ENCODE measurements around the gene DGCR6.
"Not testable (repeated sequence)": the region's sequence is repeated elsewhere in the genome, so short reads cannot be mapped to it uniquely, and the experiment has no call there.

Gene DGCR6

DNA sequence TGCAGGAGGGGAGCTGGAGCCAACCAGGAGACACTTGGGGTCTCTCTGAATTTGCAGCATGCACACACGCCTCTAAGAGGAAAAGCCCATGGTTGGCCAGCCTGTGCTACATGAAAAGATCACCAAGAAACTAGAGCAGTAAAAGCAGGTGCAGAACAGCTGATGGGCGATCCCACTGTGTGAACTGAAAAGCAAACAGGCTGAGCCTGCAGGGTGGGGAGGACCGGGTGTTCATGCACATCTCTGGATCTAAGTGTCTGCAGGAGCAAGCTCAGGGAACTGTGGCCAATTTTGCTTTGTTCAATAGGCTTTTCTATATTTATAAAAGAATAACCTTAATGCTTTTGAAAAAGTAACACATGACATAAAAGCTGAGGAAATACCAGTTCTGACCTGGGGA lies 11.7 kb downstream of the DGCR6 start:
- H3K27me3 Mint-ChIP-seq, ATAC-seq, DNase-seq, H3K4me3 Mint-ChIP-seq, H3K9me3 Mint-ChIP-seq, H3K27ac Mint-ChIP-seq, H3K4me1 Mint-ChIP-seq: not testable (repeated sequence)

DNA sequence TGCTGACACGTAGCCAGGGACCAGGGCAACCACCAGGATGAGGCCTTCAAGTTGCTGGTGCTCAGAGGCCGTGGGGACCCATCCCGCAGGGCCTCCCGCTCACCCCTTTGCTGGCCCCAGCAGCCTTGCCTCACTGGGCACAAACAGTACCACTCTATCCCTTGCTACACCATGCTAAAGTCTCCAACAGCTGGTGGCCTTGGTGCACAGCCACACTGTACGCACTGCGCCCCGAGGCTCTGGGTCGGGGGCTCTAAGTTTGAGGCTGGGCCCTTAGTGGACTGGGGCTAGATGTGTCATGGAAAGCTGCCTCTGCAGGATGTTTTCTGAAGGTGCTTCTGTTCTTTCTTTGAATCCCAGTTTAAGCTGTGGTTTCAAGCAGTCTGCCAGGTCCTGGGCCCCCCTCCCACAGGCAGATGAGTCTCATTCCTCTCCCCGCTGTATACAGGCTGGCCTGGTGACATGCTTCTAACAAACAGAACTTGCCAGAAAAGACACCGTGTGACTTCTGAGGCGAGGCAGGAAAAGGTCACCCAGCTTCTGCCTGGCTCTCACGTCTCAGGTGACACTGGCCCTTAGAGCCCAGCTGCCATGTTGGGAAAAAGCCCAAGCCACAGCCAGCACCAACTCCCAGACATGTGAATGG lies 14.3 kb downstream of the DGCR6 start:
- H3K4me3 Mint-ChIP-seq, H3K4me1 Mint-ChIP-seq, ATAC-seq, H3K27me3 Mint-ChIP-seq, DNase-seq, H3K9me3 Mint-ChIP-seq, H3K27ac Mint-ChIP-seq: not testable (repeated sequence)

DNA sequence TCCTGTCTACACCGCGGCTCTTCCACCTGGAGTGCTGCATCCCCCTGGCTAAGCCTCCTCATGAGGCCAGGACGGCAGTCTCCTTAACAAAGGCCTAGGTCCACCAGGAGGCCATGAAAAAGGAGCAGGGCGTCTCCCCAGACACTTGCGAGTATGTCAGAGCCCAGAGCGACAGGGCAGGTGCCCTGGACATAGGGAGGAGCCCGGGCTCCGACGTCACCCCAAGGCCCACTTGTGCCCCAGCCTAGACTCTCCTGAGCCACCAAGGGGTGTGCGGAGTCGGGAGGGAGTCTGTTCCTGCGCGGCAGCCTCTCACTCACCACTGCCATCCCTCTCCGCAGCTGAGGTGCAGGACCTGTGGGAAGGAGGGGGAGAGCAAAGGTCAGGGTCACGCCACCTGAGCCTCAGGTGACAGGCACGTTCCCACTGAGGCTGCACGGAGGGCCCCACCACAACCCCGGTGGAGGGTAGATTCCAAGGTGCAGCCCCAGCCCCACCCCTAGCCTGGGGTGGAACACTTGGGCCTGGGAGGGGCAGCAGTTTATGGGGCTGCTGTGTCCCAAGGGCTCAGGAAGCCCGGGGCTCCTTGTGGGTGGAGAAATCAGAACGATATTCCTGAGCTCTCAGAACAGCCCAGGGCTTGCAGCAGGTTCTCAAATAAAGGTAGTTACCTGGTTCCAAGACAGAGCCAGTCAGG lies 19.4 kb downstream of the DGCR6 start:
- Mint-ChIP-seq H3K27me3 (no peaks in the 10 kb centered on the region), H3K4me1 (no peaks in the 10 kb centered on the region), H3K27ac (no peak overlapping the region), H3K9me3 (no peaks in the 10 kb centered on the region), H3K4me3 (no peak overlapping the region)
- ATAC-seq, result no peak
- no peak for DNase-seq

DNA sequence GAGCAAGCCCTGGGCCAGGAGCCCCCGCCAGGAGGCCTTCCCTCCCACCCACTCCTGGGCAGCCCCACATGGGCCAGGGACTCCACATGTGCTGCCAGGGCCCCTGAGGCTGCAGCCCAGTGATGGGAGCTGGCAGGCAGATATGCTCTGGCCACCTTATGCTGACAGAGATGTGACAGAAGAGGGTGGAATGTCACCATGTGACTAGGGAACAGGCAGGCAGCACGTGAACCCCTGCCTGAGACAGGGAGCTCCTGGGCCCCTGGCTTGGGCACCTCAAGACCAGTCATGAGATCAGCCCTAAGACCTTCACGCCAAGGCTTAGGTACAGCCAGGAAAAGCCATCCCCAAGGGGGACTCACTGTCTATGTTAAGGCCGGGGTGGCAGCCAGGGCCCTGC lies 20.9 kb downstream of the DGCR6 start:
- DNase-seq (no peak), ATAC-seq (no peak)
- no peaks in the 10 kb centered on the region for H3K27me3 Mint-ChIP-seq
- H3K27ac Mint-ChIP-seq, result no peak overlapping the region
- no peak overlapping the region for H3K4me3 Mint-ChIP-seq
- H3K4me1 Mint-ChIP-seq, result no peaks in the 10 kb centered on the region
- no peaks in the 10 kb centered on the region for H3K9me3 Mint-ChIP-seq

DNA sequence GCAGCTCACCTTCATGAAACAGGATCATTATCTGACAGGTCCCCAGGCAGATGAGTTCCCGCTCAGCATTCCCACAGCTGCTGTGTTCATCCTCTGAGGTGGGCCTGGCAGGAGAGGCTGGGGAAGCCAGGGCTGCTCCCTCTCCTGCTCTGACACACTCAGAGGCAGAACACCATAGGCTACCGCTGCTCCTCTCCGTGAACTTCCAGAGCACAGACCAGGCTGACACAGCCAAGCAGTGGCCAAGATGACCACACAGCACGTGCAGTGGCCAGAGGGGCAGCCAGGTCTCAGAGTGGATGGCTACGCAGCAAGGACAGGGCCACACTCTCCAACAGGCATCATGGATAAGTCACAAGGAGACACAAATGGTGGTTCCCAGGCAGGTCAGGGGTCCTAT lies 21.5 kb downstream of the DGCR6 start:
- Mint-ChIP-seq H3K4me3 (no peak overlapping the region), H3K27ac (no peak overlapping the region), H3K27me3 (no peaks in the 10 kb centered on the region), H3K4me1 (no peaks in the 10 kb centered on the region), H3K9me3 (no peaks in the 10 kb centered on the region)
- no peak for DNase-seq
- no peak for ATAC-seq

DNA sequence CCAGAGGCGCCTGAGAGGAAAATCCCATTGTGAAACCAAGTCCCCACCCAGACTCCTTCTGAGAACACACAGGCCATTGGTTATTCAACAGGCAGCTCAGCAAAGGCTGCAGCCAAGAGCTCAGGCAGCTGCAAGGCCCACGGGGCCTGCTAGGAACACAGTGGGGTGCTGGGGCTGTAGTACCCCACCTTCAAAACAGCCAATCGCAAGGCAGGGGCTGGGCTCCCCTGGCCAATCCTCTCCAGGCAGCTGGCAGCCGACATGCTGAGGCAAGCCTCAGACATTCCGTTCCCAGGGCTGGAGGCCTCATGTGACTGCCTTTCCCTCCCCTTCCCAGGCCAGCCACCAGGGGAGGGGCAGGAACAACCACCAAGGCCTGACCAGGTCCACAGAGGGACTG lies 23.3 kb downstream of the DGCR6 start:
- DNase-seq, result no peak
- Mint-ChIP-seq H3K27ac (no peak overlapping the region), H3K27me3 (no peaks in the 10 kb centered on the region), H3K4me1 (no peaks in the 10 kb centered on the region), H3K4me3 (no peak overlapping the region), H3K9me3 (no peaks in the 10 kb centered on the region)
- no peak for ATAC-seq

DNA sequence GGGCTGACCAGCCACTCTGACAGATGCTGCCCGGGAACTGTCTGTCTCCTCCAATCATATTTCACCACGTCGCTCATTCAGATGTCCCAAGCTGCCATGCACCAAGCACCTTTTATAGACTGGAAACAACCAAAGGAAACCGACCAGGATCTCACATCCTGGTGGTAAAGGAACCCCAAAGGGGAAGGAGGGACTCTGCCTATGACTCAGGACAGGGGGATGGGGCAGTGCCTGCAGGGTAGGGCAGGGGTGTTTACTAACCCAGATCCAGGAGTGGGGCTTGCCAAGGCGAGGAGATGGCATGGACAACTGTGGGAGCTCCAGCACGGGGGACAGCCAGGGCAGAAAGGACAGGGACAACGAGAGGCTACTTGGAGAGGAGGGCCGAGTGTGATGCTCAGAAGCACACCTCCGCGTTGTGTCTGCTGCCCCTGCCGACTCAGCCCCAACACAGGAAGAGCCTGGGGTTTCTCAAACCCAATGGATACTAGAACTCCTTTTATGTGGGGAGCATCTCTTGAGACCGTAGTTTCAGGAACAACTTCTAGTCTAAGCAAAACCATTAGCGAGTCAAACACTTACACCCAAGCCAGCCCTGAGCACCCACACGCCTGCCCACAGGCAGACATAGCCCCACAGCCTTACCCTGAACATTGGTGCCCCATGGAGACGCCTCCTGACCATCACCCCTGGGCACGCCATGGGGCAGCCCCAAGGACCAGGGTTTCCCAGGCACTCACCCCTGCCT lies 26.0 kb downstream of the DGCR6 start:
- H3K4me1 Mint-ChIP-seq, result no peaks in the 10 kb centered on the region
- ATAC-seq, result peak; percentile 73
- H3K27ac Mint-ChIP-seq, result no peak overlapping the region
- DNase-seq, result no peak
- H3K27me3 Mint-ChIP-seq, result no peaks in the 10 kb centered on the region
- H3K4me3 Mint-ChIP-seq, result no peak overlapping the region
- no peaks in the 10 kb centered on the region for H3K9me3 Mint-ChIP-seq

DNA sequence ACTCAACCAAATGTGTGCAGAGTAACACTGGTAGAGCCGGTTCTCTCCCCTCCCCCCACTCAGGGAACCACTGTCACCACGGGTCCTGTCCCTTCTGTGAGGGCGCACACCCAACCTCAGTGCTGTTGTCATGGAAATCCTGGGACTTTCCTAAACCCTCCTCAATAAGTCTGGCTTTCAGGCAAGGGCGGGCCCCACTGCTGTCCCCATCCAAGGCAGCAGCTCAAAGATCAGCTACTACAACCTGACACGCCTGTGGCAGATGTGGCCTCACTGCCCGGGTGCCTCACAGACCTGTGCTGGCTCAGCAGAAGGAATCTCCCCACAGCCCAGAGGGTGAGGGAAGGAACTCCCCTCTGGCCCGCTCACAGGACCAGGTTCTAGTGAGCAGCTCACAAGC lies 27.8 kb downstream of the DGCR6 start:
- ATAC-seq, result peak; percentile 76
- Mint-ChIP-seq H3K9me3 (no peaks in the 10 kb centered on the region), H3K4me3 (no peak overlapping the region), H3K27me3 (no peaks in the 10 kb centered on the region), H3K4me1 (no peaks in the 10 kb centered on the region), H3K27ac (no peak overlapping the region)
- DNase-seq, result no peak

DNA sequence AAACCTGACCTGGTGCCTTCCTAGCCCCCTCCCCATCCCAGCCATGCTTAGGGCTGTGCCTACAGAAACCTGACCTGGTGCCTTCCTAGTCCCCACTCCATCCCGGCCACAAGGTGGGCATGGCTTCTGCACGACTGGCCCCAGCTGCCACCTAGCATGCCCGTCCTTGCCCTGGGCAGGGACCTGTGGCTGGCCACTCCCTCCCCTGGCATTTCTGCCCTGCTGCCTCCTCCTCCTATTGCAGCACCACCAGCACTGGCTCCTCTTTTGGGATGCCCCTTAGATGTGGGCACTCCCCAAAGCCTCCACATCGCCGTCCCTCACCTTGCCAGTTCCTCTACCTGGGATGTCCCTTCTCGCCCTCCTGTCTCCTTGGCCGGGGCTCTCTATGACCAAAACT lies 28.6 kb downstream of the DGCR6 start:
- H3K27ac Mint-ChIP-seq, H3K4me1 Mint-ChIP-seq, DNase-seq, ATAC-seq, H3K4me3 Mint-ChIP-seq, H3K27me3 Mint-ChIP-seq, H3K9me3 Mint-ChIP-seq: not testable (repeated sequence)

DNA sequence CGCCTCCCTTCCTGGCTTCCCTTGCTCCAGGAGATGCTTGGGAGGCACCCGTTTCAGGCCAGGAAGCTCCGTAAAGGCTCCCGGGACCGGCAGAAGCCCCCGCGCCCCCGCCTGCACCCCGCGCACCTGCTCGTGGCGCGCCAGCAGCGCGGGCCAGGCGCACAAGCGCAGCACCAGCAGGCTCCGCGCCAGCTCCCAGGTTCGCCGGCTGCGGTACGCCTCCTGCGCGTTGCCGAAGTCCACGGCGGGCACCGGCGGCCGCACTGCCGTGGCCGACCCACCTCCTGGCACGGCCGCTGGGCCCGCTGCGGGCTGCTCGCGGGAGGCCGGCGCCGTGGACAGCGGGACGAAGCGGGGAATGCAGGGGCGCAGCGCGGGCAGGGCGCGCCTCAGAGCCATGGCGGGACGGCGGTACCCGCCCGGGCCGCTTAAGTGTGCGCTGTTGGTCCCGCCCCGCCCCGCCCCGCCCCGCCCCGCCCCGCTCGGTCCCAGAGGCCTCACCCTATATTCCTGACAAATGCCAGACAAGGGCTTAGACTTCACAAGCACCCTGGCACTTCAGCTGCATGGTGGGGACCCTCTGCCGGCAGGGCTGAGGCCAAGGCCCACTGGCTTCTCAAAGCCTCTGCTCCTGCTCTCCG lies 29.9 kb downstream of the DGCR6 start, which contains the start of gene PRODH:
Gene PRODH (minus strand): TSS at position 405 of the 641 bp plus-strand sequence. CDS start 6 bp downstream, at position 399.
- Mint-ChIP-seq H3K27ac (no peak within 1 kb of the TSS), H3K4me3 (no peak within 1 kb of the TSS), H3K27me3 (no peaks in the 10 kb centered on the region), H3K4me1 (no peaks in the 10 kb centered on the region), H3K9me3 (no peaks in the 10 kb centered on the region)
- DNase-seq (no peak), ATAC-seq (no peak)

DNA sequence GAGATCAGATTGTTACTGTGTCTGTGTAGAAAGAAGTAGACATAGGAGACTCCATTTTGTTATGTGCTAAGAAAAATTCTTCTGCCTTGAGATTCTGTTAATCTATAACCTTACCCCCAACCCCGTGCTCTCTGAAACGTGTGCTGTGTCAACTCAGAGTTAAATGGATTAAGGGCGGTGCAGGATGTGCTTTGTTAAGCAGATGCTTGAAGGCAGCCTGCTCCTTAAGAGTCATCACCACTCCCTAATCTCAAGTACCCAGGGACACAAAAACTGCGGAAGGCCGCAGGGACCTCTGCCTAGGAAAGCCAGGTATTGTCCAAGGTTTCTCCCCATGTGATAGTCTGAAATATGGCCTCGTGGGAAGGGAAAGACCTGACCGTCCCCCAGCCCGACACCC lies 32.6 kb downstream of the DGCR6 start:
- H3K4me3 Mint-ChIP-seq, H3K27ac Mint-ChIP-seq, ATAC-seq, H3K9me3 Mint-ChIP-seq, DNase-seq, H3K27me3 Mint-ChIP-seq, H3K4me1 Mint-ChIP-seq: not testable (repeated sequence)

DNA sequence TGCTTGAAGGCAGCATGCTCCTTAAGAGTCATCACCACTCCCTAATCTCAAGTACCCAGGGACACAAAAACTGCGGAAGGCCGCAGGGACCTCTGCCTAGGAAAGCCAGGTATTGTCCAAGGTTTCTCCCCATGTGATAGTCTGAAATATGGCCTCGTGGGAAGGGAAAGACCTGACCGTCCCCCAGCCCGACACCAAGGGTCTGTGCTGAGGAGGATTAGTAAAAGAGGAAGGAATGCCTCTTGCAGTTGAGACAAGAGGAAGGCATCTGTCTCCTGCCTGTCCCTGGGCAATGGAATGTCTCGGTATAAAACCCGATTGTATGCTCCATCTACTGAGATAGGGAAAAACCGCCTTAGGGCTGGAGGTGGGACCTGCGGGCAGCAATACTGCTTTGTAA lies 41.0 kb downstream of the DGCR6 start:
- DNase-seq, H3K4me3 Mint-ChIP-seq, H3K27ac Mint-ChIP-seq, H3K9me3 Mint-ChIP-seq, H3K4me1 Mint-ChIP-seq, ATAC-seq: not testable (repeated sequence)
- H3K27me3 Mint-ChIP-seq, result peaks cover 35% of the 10 kb centered on the region

DNA sequence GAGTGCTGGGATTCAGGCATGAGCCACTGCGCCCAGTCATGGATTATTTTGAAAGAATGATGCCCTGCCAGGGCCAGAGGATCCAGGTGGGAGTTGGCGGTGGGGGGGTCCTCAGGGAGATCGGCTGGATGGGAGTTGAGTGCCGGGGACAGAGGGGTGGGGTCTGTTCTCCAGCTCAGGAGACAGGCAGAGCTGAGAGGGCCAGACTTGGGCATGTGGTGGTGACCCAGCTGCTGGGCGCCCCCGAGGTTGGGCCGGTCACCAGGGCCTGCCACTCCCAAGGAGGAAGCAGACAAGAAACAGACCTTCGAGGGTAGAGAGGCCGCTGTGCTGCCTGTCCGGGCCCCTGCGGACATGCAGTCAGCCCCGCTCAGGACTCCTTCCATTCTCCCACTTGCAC lies 41.8 kb downstream of the DGCR6 start:
- H3K9me3 Mint-ChIP-seq, result no peaks in the 10 kb centered on the region
- H3K4me3 Mint-ChIP-seq, result no peak overlapping the region
- H3K27ac Mint-ChIP-seq, result no peak overlapping the region
- DNase-seq, result no peak
- H3K4me1 Mint-ChIP-seq, result no peaks in the 10 kb centered on the region
- H3K27me3 Mint-ChIP-seq, result peaks cover 43% of the 10 kb centered on the region
- ATAC-seq, result no peak

DNA sequence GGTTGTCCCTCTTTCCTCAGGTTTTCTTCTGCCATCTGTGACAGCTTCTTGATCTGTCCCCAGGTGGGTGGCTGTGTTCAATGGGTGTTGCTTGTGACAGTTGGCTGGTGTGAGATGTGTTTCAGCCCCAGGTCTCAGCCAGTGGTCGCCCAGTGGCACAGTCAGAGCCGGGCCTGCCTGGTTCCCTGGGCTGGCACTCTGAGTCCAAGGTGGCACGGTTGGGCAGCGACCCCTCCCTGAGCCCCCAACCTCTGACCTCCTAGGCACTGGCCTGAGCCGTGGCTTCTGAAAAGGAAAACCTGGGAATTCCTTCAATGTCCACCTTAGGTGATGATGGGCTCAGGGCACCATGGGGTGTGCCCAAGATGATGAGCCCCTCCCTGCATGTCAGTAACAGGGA lies 44.0 kb downstream of the DGCR6 start:
- no peak for ATAC-seq
- no peak overlapping the region for H3K4me3 Mint-ChIP-seq

DNA sequence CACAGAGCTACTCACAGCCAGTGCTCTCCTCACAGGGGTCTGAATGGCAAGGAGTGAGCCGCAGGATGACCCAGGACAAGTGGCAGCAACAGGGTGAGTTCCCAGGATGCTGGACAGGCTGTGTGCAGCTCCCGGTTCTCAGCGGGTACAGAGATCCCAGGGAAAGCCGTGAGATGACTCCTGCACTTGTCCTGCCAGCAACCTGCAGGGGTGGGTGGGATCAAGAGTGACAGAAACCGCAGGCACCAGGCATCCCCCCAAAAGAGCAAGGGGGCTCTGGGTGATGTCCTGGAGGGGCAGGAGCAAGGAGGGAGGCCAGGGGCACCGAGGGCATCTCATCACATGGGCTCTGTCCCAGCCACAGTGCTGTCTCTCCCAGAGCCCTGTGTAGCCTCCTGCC lies 45.9 kb downstream of the DGCR6 start:
- no peaks in the 10 kb centered on the region for H3K9me3 Mint-ChIP-seq
- no peak overlapping the region for H3K27ac Mint-ChIP-seq
- peaks cover 64% of the 10 kb centered on the region for H3K27me3 Mint-ChIP-seq
- H3K4me3 Mint-ChIP-seq, result no peak overlapping the region
- no peaks in the 10 kb centered on the region for H3K4me1 Mint-ChIP-seq
- DNase-seq (no peak), ATAC-seq (no peak)

More for the DNA sequence above, 44.0 kb downstream of the DGCR6 start:
- DNase-seq, result no peak
- H3K27ac Mint-ChIP-seq, result no peak overlapping the region
- no peaks in the 10 kb centered on the region for H3K4me1 Mint-ChIP-seq
- H3K9me3 Mint-ChIP-seq, result no peaks in the 10 kb centered on the region
- H3K27me3 Mint-ChIP-seq, result peaks cover 58% of the 10 kb centered on the region

DNA sequence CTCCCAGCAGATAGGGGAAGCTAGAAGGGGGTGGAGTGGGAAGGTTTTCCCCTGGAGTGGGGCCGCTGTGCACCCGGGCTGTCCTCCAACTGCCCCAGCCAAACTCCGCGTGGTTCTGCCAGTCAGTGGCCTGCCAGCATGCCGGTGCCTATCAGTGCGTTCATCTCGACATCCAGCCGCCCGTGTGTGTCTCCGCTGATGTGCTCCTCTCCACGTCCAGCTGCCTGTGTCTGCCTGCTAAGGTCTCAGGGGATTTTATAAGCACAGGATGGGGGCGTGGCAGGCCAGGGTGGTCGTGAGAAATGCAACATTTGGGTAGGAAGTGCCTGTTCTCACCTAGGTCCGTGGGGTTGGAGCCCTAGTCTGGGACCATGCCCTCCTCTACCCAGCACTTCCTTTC lies 47.0 kb downstream of the DGCR6 start:
- H3K9me3 Mint-ChIP-seq, H3K4me3 Mint-ChIP-seq, ATAC-seq, DNase-seq, H3K4me1 Mint-ChIP-seq, H3K27ac Mint-ChIP-seq: not testable (repeated sequence)
- H3K27me3 Mint-ChIP-seq, result peaks cover 56% of the 10 kb centered on the region
